HK-2 (cell line): ENCODE measurements around the gene THY1.
A peak's percentile ranks its signal among the peaks of the same experiment; 100 is the strongest.
"Not testable (repeated sequence)": the region's sequence is repeated elsewhere in the genome, so short reads cannot be mapped to it uniquely, and the experiment has no call there.

Experiments used
- DNase-seq: peaks from one replicate; pipeline ENCODE4 v3.0.0-alpha.2; 2018; ENCODE audit not compliant: unreplicated experiment

Gene THY1

GRCh38 chr11:119418759-119419158 lies 4.2 kb downstream of the THY1 start:
- no peak for DNase-seq

GRCh38 chr11:119417726-119418540 lies 5.0 kb downstream of the THY1 start:
- peak; percentile 48 for DNase-seq

- DNase-seq, result peak; percentile 16
These were observed 6.1 kb downstream of the THY1 start for GRCh38 chr11:119416606-119417580.

GRCh38 chr11:119415966-119416365 lies 7.0 kb downstream of the THY1 start:
- no peak for DNase-seq

- DNase-seq, result no peak
These were observed 7.5 kb downstream of the THY1 start for GRCh38 chr11:119415517-119415916.

DNA sequence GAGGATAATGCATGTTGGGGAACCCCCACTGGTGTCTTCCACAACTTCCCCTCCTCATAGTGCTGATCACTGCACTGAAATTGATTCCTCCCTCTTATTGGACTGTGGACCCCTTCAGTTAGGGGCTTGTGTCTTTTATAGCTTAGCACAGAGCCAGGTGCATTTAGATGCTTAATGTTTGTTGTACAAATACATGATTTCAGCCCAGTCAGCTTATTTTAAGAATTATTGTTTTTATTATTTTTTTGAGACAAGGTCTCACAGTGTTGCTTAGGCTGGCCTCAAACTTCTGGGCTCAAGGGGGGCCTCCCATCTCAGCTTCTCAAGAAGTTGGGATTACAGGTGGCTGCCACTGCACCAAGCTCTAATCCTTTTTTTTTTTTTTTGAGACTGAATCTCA lies 8.2 kb downstream of the THY1 start:
- DNase-seq, result no peak

DNA sequence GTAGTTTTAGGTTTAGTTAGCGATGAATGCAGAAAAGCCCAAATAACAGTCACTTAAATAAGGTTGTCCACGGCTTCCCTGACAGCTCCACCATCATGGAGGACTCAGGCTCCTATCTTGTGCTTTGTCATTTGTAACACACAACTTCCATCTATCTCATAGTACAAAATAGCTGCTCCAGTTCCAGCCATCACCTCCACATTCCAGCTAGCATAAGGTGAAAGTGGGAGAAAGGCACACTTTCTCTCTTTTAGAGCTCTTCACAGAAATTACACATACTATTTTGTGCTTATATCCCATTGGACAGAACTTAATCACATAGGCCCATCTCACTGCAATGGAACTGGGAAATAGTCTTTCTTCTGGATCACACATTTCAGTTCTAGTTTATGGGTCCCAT lies 8.7 kb downstream of the THY1 start:
- DNase-seq, result no peak

DNA sequence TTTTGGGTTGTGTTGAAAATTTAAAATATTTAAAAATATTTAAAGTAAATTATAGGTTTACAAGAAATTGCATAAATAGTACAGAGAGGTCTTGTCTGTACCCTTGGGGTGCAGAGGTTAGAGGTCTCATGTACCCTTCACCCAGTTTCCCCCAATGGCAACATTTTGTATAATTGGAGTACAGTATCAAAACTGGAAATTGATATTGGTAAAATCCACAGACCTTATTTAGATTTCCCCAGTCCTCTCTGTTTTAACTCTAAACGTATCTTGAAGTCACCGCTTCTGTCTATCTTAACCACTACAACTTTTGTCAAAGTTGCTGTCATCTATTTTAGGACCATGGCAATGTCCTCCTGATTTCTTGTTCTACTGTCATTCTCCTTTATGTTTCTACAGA lies 10.9 kb downstream of the THY1 start:
- DNase-seq, result no peak

- no peak for DNase-seq
These were observed 12.5 kb downstream of the THY1 start for GRCh38 chr11:119410501-119410900.

DNA sequence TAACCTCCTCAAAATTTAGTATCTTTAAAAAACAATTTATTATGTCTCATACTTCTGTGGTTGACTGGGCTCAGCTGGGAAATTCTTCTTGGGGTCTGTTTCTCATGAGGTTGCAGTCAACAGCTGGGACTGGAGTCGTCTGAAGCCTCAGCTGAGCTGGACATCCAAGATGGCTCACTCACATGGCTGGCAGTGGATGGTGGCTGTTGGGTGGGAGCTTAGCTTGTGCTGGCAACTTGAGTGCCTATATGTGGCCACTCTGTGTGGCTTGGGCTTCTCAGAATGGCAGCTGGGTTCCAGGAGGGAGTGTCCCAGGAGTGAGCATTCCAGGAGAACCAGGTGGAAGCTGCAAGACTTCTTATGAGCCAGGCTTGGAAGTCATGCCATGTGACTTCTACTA lies 13.2 kb downstream of the THY1 start:
- DNase-seq, result no peak

GRCh38 chr11:119406005-119406404 lies 17.0 kb downstream of the THY1 start:
- no peak for DNase-seq

- DNase-seq, result not testable (repeated sequence)
These were observed 17.5 kb downstream of the THY1 start for GRCh38 chr11:119405448-119405847.

- DNase-seq, result no peak
These were observed 18.1 kb downstream of the THY1 start for GRCh38 chr11:119404872-119405271.

GRCh38 chr11:119403021-119403420 lies 20.0 kb downstream of the THY1 start:
- DNase-seq, result no peak

- DNase-seq, result no peak
These were observed 20.5 kb downstream of the THY1 start for GRCh38 chr11:119402470-119402869.

DNA sequence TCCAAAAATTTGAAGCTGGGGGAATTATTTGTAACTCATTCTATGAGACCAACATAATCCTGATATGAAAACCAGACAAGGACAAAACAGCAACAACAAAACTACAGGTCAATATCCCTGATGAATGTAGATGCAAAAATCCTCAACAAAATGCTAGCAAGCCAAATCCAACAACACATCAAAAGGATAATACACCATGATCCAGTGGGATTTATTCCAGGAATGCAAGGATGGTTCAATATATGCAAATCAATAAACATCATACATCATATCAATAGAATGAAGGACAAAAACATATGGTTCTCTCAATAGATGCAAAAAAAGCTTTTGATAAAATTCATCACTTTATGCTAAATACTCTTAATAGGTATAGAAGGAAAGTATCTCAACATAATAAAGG lies 22.1 kb downstream of the THY1 start:
- DNase-seq, result no peak

GRCh38 chr11:119397740-119398139 lies 25.2 kb downstream of the THY1 start:
- no peak for DNase-seq

- DNase-seq, result no peak
These were observed 26.1 kb downstream of the THY1 start for GRCh38 chr11:119396835-119397234.

DNA sequence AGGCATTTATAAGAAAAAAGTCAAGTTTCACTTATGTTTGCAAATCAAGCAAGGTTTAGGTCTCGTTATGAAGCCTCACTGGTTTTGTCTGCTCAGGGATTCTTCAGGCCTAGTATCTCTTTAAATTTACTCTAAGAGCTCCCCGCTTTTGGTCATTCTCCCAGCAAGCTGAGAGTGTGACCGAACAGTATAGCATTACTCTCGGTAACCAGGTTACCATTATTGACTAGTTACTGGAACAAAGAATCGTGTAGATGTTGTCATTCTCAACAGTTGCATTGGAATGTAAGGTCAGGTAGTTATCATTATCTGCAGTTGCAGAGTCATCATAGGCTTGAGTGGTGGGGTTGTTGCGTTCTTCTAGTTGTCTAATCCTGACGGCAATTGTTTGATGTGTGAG lies 31.7 kb downstream of the THY1 start:
- DNase-seq, result no peak

GRCh38 chr11:119389611-119390254 lies 33.2 kb downstream of the THY1 start:
- no peak for DNase-seq

- DNase-seq, result no peak
These were observed 34.9 kb downstream of the THY1 start for GRCh38 chr11:119388103-119388502.

GRCh38 chr11:119384332-119384731 lies 38.6 kb downstream of the THY1 start:
- DNase-seq, result no peak
